Trophoblast cell (in vitro differentiated cells and primary cell): ENCODE results near the gene ISM1.

ENCODE experiments used
- DNase-seq, 2 donors: peaks; one replicate each; pipeline ENCODE4 v3.0.0-alpha.2; 2016
- H2AFZ ChIP-seq: 2 replicates; pipeline ENCODE4 v1.6.1; 2013; ENCODE audit warnings: low read length, moderate library complexity, mild to moderate bottlenecking; ENCODE audit not compliant: insufficient read depth, poor library complexity
- H2AK5ac ChIP-seq: 2 replicates; pipeline ENCODE4 v1.6.1; 2013; ENCODE audit warnings: mild to moderate bottlenecking, low read length
- H2BK120ac ChIP-seq: 2 replicates; pipeline ENCODE4 v1.6.1; 2013; ENCODE audit warnings: low read length, mild to moderate bottlenecking, moderate library complexity; ENCODE audit not compliant: insufficient read depth, poor library complexity
- H2BK12ac ChIP-seq: 2 replicates; pipeline ENCODE4 v1.6.1; 2013; ENCODE audit warnings: mild to moderate bottlenecking, low read length, moderate library complexity
- H2BK5ac ChIP-seq: 2 replicates; pipeline ENCODE4 v1.6.1; 2013; ENCODE audit warnings: low read length, low read depth, moderate library complexity, mild to moderate bottlenecking; ENCODE audit not compliant: poor library complexity
- H3K14ac ChIP-seq: 2 replicates; pipeline ENCODE4 v1.6.1; 2013; ENCODE audit warnings: mild to moderate bottlenecking, low read length
- H3K18ac ChIP-seq: 2 replicates; pipeline ENCODE4 v1.6.1; 2013; ENCODE audit warnings: mild to moderate bottlenecking, low read length
- H3K23ac ChIP-seq: 2 replicates; pipeline ENCODE4 v1.6.1; 2013; ENCODE audit warnings: low read length
- H3K27ac ChIP-seq: 2 replicates; pipeline ENCODE4 v1.5.1; 2013; ENCODE audit warnings: low read depth, mild to moderate bottlenecking, inconsistent platforms, low read length, moderate library complexity
- H3K27me3 ChIP-seq: 2 replicates; pipeline ENCODE4 v1.6.1; 2013; ENCODE audit warnings: inconsistent platforms, mild to moderate bottlenecking, low read length, moderate library complexity; ENCODE audit not compliant: insufficient read depth
- H3K36me3 ChIP-seq, 2 experiments: 1 replicate in 1 of 2; 2 replicates in 1 of 2; pipeline ENCODE4 v1.6.1; 2013; ENCODE audit warnings: low read length in 2 of 2, mild to moderate bottlenecking in 2 of 2, moderate library complexity in 1 of 2; ENCODE audit not compliant: insufficient read depth in 2 of 2, control insufficient read depth in 1 of 2
- H3K4ac ChIP-seq: 2 replicates; pipeline ENCODE4 v1.6.1; 2013; ENCODE audit warnings: low read depth, mild to moderate bottlenecking, low read length, moderate library complexity
- H3K4me1 ChIP-seq, 2 experiments: 1 replicate in 1 of 2; 2 replicates in 1 of 2; pipeline ENCODE4 v1.6.1; 2013; ENCODE audit warnings: low read length in 2 of 2, mild to moderate bottlenecking in 2 of 2, moderate library complexity in 1 of 2; ENCODE audit not compliant: insufficient read depth in 2 of 2, control insufficient read depth in 1 of 2
- H3K4me2 ChIP-seq: 2 replicates; pipeline ENCODE4 v1.6.1; 2013; ENCODE audit warnings: inconsistent platforms, mild to moderate bottlenecking, low read length, moderate library complexity
- H3K4me3 ChIP-seq: 2 replicates; pipeline ENCODE4 v1.5.1; 2013; ENCODE audit warnings: mild to moderate bottlenecking, low read depth, low read length, inconsistent platforms
- H3K79me1 ChIP-seq: one replicate; pipeline ENCODE4 v1.6.1; 2013; ENCODE audit warnings: low read length
- H3K79me2 ChIP-seq: 2 replicates; pipeline ENCODE4 v1.6.1; 2013; ENCODE audit warnings: low read length, mild to moderate bottlenecking; ENCODE audit not compliant: control insufficient read depth, insufficient read depth, poor library complexity
- H3K9ac ChIP-seq: 2 replicates; pipeline ENCODE4 v1.6.1; 2013; ENCODE audit warnings: mild to moderate bottlenecking, low read length
- H3K9me3 ChIP-seq: 2 replicates; pipeline ENCODE4 v1.6.1; 2013; ENCODE audit warnings: low read depth, mild to moderate bottlenecking, control low read depth, inconsistent platforms, low read length; ENCODE audit not compliant: insufficient read depth
- H4K12ac ChIP-seq: 2 replicates; pipeline ENCODE4 v1.6.1; 2013; ENCODE audit warnings: low read depth, mild to moderate bottlenecking, low read length, moderate library complexity
- H4K8ac ChIP-seq: 2 replicates; pipeline ENCODE4 v1.6.1; 2013; ENCODE audit warnings: low read depth, mild to moderate bottlenecking, low read length, moderate library complexity
- H4K91ac ChIP-seq: one replicate; pipeline ENCODE4 v1.6.1; 2013; ENCODE audit warnings: low read depth, mild to moderate bottlenecking, low read length, moderate library complexity
- WGBS: extraction: QIAGEN DNeasy Blood & Tissue Kit; methylation state at CpG from one replicate; pipeline ENCODE4 v1.1.7; 2013; ENCODE audit warnings: missing lambda C conversion rate; ENCODE audit not compliant: insufficient read length, insufficient coverage; ENCODE audit errors: extremely low coverage; 5-methylcytosine and 5-hydroxymethylcytosine counted together

The ISM1 gene

DNA sequence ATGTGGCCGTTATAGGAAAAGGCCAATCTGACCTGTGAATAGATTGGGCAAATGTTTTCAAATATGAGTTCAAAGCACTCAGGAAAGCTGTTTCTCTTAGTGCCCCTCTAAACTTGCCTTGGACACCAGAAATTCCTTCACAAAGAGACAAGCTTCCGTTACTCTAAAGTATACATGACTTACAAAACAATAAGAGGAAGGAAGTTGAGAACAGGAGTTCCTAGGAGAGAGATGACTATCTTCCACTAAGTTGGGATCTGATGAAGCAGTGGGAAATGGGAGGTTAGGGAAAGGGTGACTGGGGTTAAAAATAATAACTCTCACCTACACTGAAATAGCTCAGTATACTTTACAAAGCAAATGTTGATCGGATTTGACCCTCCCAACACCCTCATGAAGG is 50.0 kb downstream of the ISM1 start:
- no peaks in the 10 kb centered on the region for H3K79me2 ChIP-seq
- H3K9ac ChIP-seq: no peak overlapping the region
- no peak overlapping the region for H3K18ac ChIP-seq
- H3K36me3 ChIP-seq: no peaks in the 10 kb centered on the region
- no peaks in the 10 kb centered on the region for H3K9me3 ChIP-seq
- DNase-seq: no peak
- no peak overlapping the region for H2BK5ac ChIP-seq
- H2BK12ac ChIP-seq: no peak overlapping the region
- H4K91ac ChIP-seq: no peak overlapping the region
- no peak overlapping the region for H3K27ac ChIP-seq
- no peak overlapping the region for H3K4me2 ChIP-seq
- no peak overlapping the region for H4K12ac ChIP-seq
- no peak overlapping the region for H3K14ac ChIP-seq
- no peaks in the 10 kb centered on the region for H3K79me1 ChIP-seq
- no peaks in the 10 kb centered on the region for H3K27me3 ChIP-seq
- no peak overlapping the region for H4K8ac ChIP-seq
- H2BK120ac ChIP-seq: no peak overlapping the region
- H3K4me3 ChIP-seq: no peak overlapping the region
- H2AFZ ChIP-seq: no peak overlapping the region
- no peaks in the 10 kb centered on the region for H3K4me1 ChIP-seq
- H3K23ac ChIP-seq: no peak overlapping the region
- WGBS: no CpG with 5 or more reads among the region's 3 CpGs
- no peak overlapping the region for H3K4ac ChIP-seq
- H2AK5ac ChIP-seq: no peak overlapping the region

DNA sequence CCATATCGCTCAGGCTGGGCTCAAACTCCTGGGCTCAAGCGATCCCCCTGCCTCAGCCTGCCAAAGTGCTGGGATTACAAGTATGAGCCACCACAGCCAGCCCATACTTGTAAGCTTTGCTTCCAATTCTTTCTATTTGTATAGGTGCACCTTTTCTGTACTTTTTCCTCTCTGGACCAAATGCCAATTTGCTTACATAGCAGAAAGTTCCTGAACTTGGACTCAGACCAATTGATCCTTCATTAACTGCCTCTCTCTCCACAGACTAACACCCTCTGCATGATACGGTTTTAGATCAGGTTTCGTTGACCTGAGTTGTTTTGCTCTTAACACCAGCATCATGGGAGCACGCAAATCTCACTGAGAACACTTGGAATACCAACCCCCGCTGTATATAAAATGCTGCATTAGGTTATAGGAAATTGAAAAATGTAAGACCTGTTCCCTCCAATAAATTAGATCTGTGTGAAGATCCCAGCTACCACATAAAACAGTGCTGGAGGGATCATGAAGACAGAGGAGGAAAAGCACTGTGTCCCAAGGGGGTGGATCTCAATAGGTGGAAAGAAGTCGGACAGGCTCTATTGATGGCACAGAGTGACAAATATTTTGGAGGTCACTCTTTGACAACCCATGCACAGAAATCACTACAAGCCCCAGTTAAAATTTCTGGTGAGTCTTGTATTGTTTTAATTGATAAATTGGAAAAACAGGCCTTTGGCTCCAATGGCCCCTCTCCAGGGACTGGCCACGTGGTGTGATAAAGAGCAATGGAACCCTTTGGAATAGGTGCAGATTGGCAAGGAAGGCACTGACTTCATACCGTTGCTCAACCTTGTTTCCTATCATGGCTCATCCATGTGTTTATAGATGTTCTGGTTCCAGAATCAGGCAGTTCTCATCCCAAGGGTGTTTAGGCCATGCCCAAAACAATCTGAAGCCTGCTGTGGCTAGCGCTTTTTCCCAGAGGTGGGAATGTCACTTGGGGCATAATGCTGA is 51.2 kb downstream of the ISM1 start:
- H3K27me3 ChIP-seq: no peaks in the 10 kb centered on the region
- H4K12ac ChIP-seq: no peak overlapping the region
- DNase-seq: no peak
- H3K18ac ChIP-seq: no peak overlapping the region
- no peak overlapping the region for H3K9ac ChIP-seq
- H3K27ac ChIP-seq: no peak overlapping the region
- no peak overlapping the region for H2BK120ac ChIP-seq
- no peak overlapping the region for H3K23ac ChIP-seq
- no peak overlapping the region for H3K14ac ChIP-seq
- no peak overlapping the region for H3K4me2 ChIP-seq
- H2AFZ ChIP-seq: no peak overlapping the region
- H3K4me1 ChIP-seq: no peaks in the 10 kb centered on the region
- H3K4me3 ChIP-seq: no peak overlapping the region
- no peak overlapping the region for H2BK12ac ChIP-seq
- H4K8ac ChIP-seq: no peak overlapping the region
- H3K36me3 ChIP-seq: no peaks in the 10 kb centered on the region
- H3K4ac ChIP-seq: no peak overlapping the region
- H4K91ac ChIP-seq: no peak overlapping the region
- H2AK5ac ChIP-seq: no peak overlapping the region
- no peak overlapping the region for H2BK5ac ChIP-seq
- no CpG with 5 or more reads among the region's 10 CpGs for WGBS
- H3K79me1 ChIP-seq: no peaks in the 10 kb centered on the region
- H3K9me3 ChIP-seq: no peaks in the 10 kb centered on the region
- H3K79me2 ChIP-seq: no peaks in the 10 kb centered on the region

DNA sequence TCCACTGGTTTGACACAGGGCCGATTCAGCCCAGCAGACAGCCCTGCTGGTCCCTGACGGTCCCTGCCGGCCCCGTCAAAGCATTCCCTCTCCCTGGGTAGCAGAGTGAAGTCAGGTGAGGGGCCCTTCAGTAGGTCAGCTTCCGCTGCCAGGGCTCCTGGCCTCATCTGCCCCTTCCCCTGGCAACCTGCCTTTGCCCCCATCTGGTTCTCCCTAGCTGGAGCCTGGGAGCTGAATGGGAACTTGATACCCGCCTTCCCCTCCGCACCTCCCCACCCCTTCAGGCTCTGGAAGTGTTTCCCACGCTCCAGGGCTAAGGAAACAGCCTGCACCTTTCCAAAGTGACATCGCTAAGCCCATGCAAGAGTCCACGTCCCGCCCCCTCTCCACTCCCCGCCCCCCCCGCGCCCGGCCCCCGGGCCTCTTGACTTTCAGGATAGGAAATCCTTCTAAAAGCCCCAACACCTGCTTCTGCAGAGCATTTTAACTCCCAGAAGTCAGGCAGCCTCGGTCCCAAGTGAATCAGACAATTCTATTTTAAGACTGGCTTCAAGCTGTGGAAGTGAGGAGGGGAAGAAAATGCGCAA is 53.3 kb downstream of the ISM1 start:
- Histone ChIP-seq H3K9me3 (no peaks in the 10 kb centered on the region), H3K4me1 (no peaks in the 10 kb centered on the region), H3K4me2 (no peak overlapping the region), H3K36me3 (no peaks in the 10 kb centered on the region), H2BK120ac (no peak overlapping the region), H2BK5ac (no peak overlapping the region), H2BK12ac (no peak overlapping the region), H2AK5ac (no peak overlapping the region), H4K12ac (no peak overlapping the region), H2AFZ (no peak overlapping the region), H3K23ac (no peak overlapping the region), H3K14ac (no peak overlapping the region), H3K9ac (no peak overlapping the region), H3K4me3 (no peak overlapping the region), H3K4ac (no peak overlapping the region), H3K79me1 (no peaks in the 10 kb centered on the region), H3K27me3 (no peaks in the 10 kb centered on the region), H4K8ac (no peak overlapping the region), H4K91ac (no peak overlapping the region), H3K18ac (no peak overlapping the region), H3K79me2 (no peaks in the 10 kb centered on the region), H3K27ac (no peak overlapping the region)
- DNase-seq: no peak
- no CpG with 5 or more reads among the region's 18 CpGs for WGBS

DNA sequence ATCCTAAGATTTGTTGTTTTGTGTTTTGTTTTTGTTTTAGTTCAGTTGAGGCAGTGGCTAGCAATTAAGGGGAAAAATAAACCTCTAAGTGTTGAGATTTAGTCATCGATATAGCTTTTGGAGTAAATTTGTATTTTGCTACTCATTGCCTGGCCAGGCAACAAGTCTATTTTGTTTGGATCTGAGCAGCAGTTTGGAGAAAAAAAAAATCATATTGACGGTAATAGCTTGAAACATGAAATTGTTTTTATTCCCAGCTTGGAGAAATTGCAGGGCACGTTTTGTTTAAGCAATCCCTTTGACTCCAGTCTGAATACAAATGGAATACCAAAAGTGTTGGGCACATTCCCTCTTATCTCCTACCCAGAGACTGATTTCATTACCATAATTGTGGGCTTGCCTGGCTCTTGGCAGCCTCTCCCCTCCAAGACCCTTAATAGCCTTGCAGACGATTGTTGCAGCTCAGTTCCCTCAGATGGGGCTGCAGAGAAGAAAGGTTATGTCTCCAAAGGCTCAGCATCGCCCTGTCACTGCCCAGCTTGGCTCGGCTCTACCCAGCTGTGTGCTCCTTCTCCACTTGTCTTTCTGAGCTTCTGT is 56.0 kb downstream of the ISM1 start:
- Histone ChIP-seq H4K12ac (no peak overlapping the region), H3K36me3 (no peaks in the 10 kb centered on the region), H3K18ac (no peak overlapping the region), H3K27ac (no peak overlapping the region), H2BK120ac (no peak overlapping the region), H3K4me3 (no peak overlapping the region), H3K27me3 (no peaks in the 10 kb centered on the region), H2BK5ac (no peak overlapping the region), H2BK12ac (no peak overlapping the region), H4K8ac (no peak overlapping the region), H3K79me2 (no peaks in the 10 kb centered on the region), H3K4me1 (no peaks in the 10 kb centered on the region), H3K9me3 (no peaks in the 10 kb centered on the region), H3K4me2 (no peak overlapping the region), H3K14ac (no peak overlapping the region), H3K23ac (peak overlapping the region; percentile 40), H3K79me1 (no peaks in the 10 kb centered on the region), H3K4ac (no peak overlapping the region), H3K9ac (no peak overlapping the region), H4K91ac (no peak overlapping the region), H2AFZ (no peak overlapping the region), H2AK5ac (no peak overlapping the region)
- no peak for DNase-seq
- no CpG with 5 or more reads among the region's 6 CpGs for WGBS
